Activated gamma-delta T cell treated with anti-CD3 and anti-CD28 coated beads, Interleukin-2, amount 50 U/mL, for 16 hours (primary cell): ENCODE results near the gene C1orf226.
"Not testable (repeated sequence)": the region's sequence is repeated elsewhere in the genome, so short reads cannot be mapped to it uniquely, and the experiment has no call there.

Experiments used
- DNase-seq: peaks from one replicate; pipeline ENCODE4 v3.0.0-alpha.2; 2020; ENCODE audit warnings: low read depth

C1orf226 gene, protein sequence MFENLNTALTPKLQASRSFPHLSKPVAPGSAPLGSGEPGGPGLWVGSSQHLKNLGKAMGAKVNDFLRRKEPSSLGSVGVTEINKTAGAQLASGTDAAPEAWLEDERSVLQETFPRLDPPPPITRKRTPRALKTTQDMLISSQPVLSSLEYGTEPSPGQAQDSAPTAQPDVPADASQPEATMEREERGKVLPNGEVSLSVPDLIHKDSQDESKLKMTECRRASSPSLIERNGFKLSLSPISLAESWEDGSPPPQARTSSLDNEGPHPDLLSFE

GRCh38 chr1:162381383-162381782, at the start of gene C1orf226:
TSS of gene C1orf226 (plus strand) at chr1:162381728. CDS start at chr1:162381902, 174 bp downstream.
- no peak for DNase-seq

DNA sequence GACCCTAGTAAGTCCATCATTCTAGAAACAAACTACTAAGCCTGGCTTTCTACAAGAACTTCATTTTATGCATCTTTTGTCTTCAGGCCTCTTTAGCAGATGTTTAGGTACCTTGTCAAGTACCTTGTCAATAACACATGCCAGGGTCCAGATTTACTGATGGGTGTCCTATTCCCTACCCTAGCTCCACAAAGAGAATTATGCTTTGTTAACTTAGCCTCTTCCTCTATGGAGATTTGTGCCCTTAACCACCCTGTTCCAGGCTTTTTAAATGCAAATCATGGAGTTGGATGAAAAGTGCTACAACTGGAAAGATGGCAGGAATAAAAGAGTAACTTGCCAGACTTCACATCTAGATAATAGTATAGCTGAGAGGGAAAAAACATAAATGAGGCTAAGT, 47.5 kb upstream of the C1orf226 start:
- DNase-seq, result no peak

DNA sequence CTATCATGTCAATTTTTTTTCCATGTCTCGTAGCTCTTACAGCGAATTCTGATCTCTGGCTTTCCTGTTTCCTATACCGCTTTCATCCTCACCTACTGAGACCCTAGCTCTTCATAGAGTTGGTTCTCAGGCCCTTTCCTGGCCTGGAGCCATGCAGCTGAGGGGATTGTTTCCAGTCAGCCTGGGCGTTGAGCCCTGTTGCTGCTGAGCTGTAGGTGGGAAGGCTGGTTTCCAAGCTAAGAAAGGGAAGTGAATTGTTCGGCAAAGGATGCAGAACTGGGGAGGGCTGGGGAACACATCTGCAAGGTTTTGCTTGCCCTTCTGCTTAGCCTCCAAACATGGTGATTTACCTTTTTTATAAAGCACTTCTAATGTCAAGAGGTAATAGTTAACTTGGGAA, 46.4 kb upstream of the C1orf226 start:
- no peak for DNase-seq

DNA sequence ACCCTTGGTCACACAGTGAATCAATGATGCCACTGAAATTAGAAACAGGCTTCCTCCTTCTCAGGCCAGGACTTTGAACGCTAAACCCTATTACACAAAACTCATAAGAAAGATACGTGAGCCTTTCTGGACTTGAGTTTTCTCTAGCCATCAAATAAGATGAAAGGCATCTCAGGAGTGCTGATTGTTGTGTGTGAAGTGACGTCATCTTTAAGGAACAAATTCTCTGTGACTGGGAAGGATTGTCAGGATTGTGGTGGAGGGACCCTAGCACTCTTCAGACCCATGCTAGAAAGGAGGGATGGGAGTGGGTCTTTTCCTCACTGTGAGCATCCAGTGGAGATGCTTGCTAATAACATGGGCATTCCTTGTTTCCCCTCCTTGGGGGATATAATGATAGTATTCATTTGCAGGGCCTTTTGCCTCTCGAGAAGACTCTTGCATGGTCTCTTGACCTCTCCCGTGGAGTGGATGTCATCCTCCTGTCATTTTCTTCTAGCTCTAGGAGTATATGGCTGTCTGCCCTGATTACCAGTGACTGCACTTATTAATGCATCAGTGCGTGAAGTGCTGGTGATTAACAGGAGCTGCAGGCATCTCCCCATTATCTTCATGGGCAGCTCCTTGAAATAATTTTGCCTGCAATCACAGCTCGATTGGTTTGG, 44.8 kb upstream of the C1orf226 start:
- no peak for DNase-seq

GRCh38 chr1:162342452-162342983, 39.0 kb upstream of the C1orf226 start:
- no peak for DNase-seq

DNA sequence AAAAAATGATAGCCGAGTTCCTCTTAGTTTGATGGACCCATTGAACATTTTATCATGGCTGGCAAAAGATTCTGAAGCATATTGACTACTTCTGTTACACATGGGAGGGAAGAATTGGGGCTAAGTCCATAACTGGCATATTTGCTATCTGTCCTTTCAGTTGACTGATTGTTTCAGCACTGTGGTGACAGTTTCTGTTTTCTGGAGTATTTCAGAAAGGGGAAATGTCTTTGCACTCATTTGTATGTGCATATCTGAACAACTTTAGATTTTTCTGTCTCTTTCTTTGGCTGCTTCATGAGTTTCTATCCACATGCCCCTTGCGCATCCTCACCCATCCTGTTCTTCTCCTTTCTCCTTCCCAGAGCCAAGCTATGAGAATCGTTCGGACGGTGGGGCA, 38.1 kb upstream of the C1orf226 start:
- no peak for DNase-seq

DNA sequence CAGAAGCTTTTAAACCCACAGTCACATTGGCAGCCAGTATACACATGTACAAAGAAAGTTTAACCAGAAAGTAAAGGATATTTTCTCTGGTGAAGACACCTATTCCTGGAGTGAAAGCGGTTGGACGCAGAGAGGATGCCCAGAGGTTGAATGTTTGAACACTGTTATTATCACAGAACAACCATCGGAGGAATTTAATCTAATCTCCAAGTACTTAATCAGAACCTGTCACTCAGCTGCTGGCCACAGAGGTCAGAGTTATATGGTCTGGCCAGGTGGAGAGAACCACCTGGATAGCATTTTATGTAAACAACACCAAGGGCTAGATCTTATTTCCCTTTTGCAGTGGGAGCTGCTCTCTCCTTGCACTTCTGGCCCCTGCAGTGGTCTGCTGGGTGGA, 34.2 kb upstream of the C1orf226 start:
- no peak for DNase-seq

- DNase-seq, result no peak
Measured at GRCh38 chr1:162349635-162350330, 31.7 kb upstream of the C1orf226 start.

GRCh38 chr1:162351246-162351842, 30.2 kb upstream of the C1orf226 start:
- no peak for DNase-seq

DNA sequence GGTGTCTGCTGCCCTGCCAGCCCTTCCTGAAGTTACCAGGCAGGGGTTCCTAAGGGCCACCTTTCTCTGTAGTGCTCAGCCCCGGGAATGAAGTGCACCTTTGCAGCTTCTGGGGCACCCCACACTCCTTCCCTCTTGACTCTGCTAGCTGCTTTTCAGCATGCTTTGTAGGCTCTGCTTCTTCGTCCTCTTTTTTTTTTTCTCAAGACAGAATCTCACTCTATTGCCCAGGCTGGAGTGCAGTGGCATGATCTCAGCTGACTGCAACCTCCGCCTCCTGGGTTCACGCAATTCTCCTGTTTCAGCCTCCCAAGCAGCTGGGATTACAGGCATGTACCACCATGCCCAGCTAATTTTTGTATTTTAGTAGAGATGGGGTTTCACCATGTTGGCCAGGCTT, 29.7 kb upstream of the C1orf226 start:
- not testable (repeated sequence) for DNase-seq

- DNase-seq, result no peak
Measured at GRCh38 chr1:162353078-162353477, 28.4 kb upstream of the C1orf226 start.

DNA sequence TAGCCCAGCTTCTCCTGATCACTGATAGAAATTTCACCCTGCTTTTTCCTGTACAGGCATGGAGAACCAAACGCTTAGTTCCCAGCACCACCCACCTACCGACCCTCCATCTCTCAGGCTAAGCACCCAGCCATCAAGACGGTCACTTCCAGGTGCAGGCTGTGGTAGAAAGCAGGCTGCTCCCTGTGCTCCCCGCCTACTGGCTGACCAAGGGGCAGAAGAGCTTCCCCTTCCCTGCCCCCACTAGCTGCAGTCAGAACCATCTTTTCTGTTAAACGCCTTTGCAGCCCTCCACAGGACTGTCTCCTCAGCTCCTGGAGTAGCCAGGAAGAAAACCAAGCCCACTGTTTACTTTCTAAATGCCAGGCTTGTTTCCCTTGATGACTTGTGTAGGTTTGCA, 27.8 kb upstream of the C1orf226 start:
- DNase-seq, result no peak

GRCh38 chr1:162357681-162358266, 23.8 kb upstream of the C1orf226 start:
- DNase-seq, result no peak

GRCh38 chr1:162358928-162359327, 22.6 kb upstream of the C1orf226 start:
- no peak for DNase-seq

- DNase-seq, result no peak
Measured at GRCh38 chr1:162359523-162360236, 21.8 kb upstream of the C1orf226 start.

GRCh38 chr1:162360237-162360873, 21.2 kb upstream of the C1orf226 start:
- no peak for DNase-seq

- no peak for DNase-seq
Measured at GRCh38 chr1:162360874-162361260, 20.7 kb upstream of the C1orf226 start.

DNA sequence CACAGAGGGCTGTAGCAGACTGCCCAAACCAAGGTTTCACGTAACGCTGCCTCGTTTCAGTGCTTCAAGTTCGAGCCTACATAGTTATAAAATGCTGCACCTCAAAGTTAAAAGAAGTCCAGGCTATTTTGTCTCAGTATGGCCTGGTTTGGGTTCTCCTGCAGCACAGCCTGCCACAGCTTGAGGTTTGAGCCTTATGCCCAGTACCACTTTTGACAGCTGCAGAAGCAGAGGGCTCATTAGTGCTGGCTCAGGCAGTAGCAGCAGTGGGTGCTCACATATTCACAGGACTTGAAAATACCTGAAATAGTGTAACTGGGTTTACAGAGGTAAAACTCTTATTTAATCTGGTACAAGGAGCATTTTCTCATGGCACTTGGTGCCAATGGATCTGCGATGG, 20.2 kb upstream of the C1orf226 start:
- no peak for DNase-seq

DNA sequence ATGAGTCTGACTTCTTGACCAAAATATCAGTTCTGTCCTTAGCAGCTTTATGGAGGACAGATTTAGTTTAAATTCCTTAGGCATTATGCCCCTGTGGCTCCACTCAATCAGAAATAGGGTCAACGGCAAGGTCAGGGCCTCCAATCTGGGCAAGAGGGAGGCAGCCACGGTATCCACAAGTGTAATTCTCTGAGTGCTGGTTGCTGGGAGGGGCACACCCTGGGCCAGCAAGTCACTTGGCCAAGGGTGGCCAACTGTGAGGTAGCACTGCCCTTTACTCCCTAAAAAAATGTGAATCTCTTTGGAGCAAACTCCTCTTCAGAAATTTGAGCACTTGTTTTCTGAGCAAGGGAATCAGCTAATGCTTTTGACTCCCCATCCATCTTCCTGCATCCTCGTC, 17.7 kb upstream of the C1orf226 start:
- no peak for DNase-seq

DNA sequence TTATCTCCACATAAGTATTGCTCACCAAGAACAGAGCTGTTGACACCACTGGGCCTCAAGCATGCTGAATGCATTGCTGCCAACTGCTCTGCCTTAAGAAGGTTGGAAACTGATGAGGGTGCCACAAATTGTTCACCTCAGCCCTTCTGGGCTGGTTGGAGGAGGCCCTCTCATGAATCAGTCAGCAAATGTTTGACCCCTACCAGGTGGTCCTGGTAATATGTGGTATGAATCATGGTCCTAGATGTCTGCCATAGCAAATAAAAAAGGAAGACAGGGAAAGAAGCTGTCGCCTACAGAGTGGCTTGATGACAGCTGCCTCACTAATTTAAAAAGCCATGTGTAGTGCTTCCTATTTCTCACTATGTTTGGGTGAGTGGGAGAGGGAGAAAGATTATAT, 17.0 kb upstream of the C1orf226 start:
- no peak for DNase-seq
